AG09319 (cell line): ENCODE measurements around the gene HS3ST1.

Source experiments
- DNase-seq: peaks from one replicate; pipeline ENCODE4 v3.0.0-alpha.2; 2010; ENCODE audit warnings: low read depth; ENCODE audit errors: extremely low read depth
- CTCF ChIP-seq: IDR thresholded peaks from 2 replicates; pipeline ENCODE4 v1.5.1; 2011; ENCODE audit warnings: low read depth, mild to moderate bottlenecking, inconsistent platforms, low read length, moderate library complexity

The HS3ST1 gene

DNA sequence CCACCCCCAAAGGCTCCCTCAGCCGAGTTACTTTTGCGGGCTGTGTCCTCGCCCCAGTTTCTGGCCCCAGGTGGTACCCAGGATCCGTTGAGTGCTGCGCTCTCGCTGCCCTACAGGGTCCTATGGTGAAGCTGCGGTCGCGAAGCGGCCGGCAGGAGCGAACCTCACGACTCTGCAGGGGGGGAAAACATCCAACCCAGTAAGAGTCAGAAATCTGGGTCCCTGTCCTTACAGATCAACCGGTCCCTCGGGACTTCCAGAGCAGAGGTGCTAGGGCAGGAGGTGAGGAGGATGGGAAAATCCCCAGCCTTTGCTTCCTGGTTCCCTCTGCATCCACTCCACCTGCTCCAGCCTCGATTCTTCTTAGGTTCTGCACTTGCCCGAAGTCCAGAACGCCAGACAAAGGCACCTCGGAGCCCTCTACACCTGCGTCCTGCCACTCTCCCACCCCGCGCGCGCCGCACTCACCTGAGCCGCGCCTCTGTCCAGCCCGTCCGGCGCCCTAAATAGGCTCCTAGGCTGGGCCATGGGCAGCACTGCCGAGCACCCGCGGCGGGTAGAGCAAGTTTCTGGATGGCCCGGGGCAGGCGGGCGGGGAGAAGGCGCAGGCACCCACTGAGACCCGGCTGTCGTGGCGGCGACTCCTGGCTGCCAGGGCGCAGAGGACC lies at the start of gene HS3ST1:
Gene HS3ST1 (minus strand): TSS at position 664 of the 668 bp plus-strand sequence. CDS start 28,889 bp downstream, outside the sequence.
- TF ChIP-seq CTCF, result no peak
- no peak for DNase-seq

- DNase-seq, result no peak
- no peak for TF ChIP-seq CTCF
Observed at GRCh38 chr4:11475871-11476270, 47.2 kb upstream of the HS3ST1 start.

GRCh38 chr4:11474146-11474545 lies 45.5 kb upstream of the HS3ST1 start:
- no peak for TF ChIP-seq CTCF
- DNase-seq, result no peak

DNA sequence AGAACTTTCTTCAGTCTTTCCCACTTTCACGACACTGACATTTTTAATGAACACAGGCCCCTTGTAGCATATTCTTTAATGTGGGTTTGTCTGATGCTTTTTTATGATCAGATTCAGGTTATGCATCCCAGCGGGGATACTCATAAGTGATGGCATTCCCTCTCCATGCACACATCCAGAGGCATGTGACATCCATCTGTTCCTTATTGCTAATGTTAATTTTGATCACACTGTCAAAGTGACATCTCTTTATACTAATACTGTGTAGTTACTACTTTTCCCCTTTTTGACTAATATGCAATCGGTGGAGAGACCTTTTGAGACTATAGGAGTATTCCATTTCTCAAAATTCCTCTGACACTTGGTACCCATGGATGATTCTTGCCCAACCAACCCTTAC lies 43.8 kb upstream of the HS3ST1 start:
- no peak for TF ChIP-seq CTCF
- DNase-seq, result no peak

DNA sequence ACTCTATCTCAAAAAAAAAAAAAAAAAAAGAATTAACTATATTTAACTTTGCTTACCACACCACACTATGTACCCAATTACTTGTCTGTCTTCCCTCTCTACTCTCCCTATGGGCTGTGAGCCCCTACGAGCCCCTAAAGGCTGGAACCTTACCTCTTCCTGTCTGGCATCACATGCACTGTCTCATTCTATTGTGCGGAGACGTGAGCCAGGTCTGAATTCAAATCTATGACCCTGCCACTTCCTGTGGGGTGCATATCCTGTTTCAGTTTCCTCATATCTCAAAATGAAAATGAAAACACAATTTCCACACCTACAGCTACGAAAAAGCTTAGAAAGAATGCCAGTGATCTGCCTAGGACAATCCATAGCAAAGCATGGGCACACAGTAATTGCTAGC lies 42.9 kb upstream of the HS3ST1 start:
- DNase-seq, result no peak
- no peak for TF ChIP-seq CTCF

GRCh38 chr4:11471046-11471441 lies 42.4 kb upstream of the HS3ST1 start:
- no peak for DNase-seq

More at GRCh38 chr4:11471046-11471441, 42.4 kb upstream of the HS3ST1 start:
- no peak for TF ChIP-seq CTCF
